ENCODE measurements around the gene ZC3H15.
A peak's percentile ranks its signal among the peaks of the same experiment; 100 is the strongest.
"Not testable (repeated sequence)": the region's sequence is repeated elsewhere in the genome, so short reads cannot be mapped to it uniquely, and the experiment has no call there.

The ZC3H15 gene

GRCh38 chr2:186496401-186496800 lies 10.3 kb downstream of the ZC3H15 start:
- no peak for DNase-seq (ENCODE audit: low spot score)

- DNase-seq (ENCODE audit: low spot score), result no peak
These were observed 11.9 kb downstream of the ZC3H15 start for GRCh38 chr2:186497928-186498327.

- DNase-seq (ENCODE audit: low spot score), result no peak
These were observed 12.8 kb downstream of the ZC3H15 start for GRCh38 chr2:186498834-186499233.

GRCh38 chr2:186503827-186504606 lies 18.0 kb downstream of the ZC3H15 start:
- peak; percentile 26 for DNase-seq (ENCODE audit: low spot score)

GRCh38 chr2:186508263-186508662 lies 22.2 kb downstream of the ZC3H15 start:
- DNase-seq (ENCODE audit: low spot score), result no peak

- no peak for DNase-seq (ENCODE audit: low spot score)
These were observed 29.3 kb downstream of the ZC3H15 start for GRCh38 chr2:186515376-186515775.

GRCh38 chr2:186516396-186516795 lies 30.3 kb downstream of the ZC3H15 start:
- DNase-seq (ENCODE audit: low spot score), result no peak

GRCh38 chr2:186517090-186517489 lies 31.0 kb downstream of the ZC3H15 start:
- no peak for DNase-seq (ENCODE audit: low spot score)

- no peak for DNase-seq (ENCODE audit: low spot score)
These were observed 32.2 kb downstream of the ZC3H15 start for GRCh38 chr2:186518291-186518690.

- no peak for DNase-seq (ENCODE audit: low spot score)
These were observed 32.9 kb downstream of the ZC3H15 start for GRCh38 chr2:186518945-186519344.

GRCh38 chr2:186521570-186522153 lies 35.6 kb downstream of the ZC3H15 start:
- not testable (repeated sequence) for DNase-seq (ENCODE audit: low spot score)

- no peak for DNase-seq (ENCODE audit: low spot score)
These were observed 36.4 kb downstream of the ZC3H15 start for GRCh38 chr2:186522450-186522849.

- no peak for DNase-seq (ENCODE audit: low spot score)
These were observed 37.7 kb downstream of the ZC3H15 start for GRCh38 chr2:186523791-186524190.

- DNase-seq (ENCODE audit: low spot score), result no peak
These were observed 40.2 kb downstream of the ZC3H15 start for GRCh38 chr2:186526281-186526680.

- no peak for DNase-seq (ENCODE audit: low spot score)
These were observed 44.3 kb downstream of the ZC3H15 start for GRCh38 chr2:186530314-186530713.

GRCh38 chr2:186531257-186531775 lies 45.3 kb downstream of the ZC3H15 start:
- DNase-seq (ENCODE audit: low spot score), result no peak

GRCh38 chr2:186532891-186533290 lies 46.8 kb downstream of the ZC3H15 start:
- no peak for DNase-seq (ENCODE audit: low spot score)

- no peak for DNase-seq (ENCODE audit: low spot score)
These were observed 47.7 kb downstream of the ZC3H15 start for GRCh38 chr2:186533717-186534116.

- DNase-seq (ENCODE audit: low spot score), result no peak
These were observed 48.3 kb downstream of the ZC3H15 start for GRCh38 chr2:186534406-186534805.

GRCh38 chr2:186535861-186536260 lies 49.8 kb downstream of the ZC3H15 start:
- no peak for DNase-seq (ENCODE audit: low spot score)

- no peak for DNase-seq (ENCODE audit: low spot score)
These were observed 51.0 kb downstream of the ZC3H15 start for GRCh38 chr2:186537019-186537418.

- no peak for DNase-seq (ENCODE audit: low spot score)
These were observed 54.9 kb downstream of the ZC3H15 start for GRCh38 chr2:186540941-186541340.

GRCh38 chr2:186542002-186542401 lies 55.9 kb downstream of the ZC3H15 start:
- no peak for DNase-seq (ENCODE audit: low spot score)

Data from CD4-positive, alpha-beta T cell treated with Interleukin-15 for 4 hours (primary cell).